AG04450 (cell line): ENCODE measurements around the gene ERVH48-1. TPM values are rescaled to one million over a fixed set of nuclear protein-coding genes. Genes with fewer than 3 reads are reported as not detected.
"Not testable (repeated sequence)": the region's sequence is repeated elsewhere in the genome, so short reads cannot be mapped to it uniquely, and the experiment has no call there.

Experiments used
- CTCF ChIA-PET: fragments of 300-600, 350-600 bp; formaldehyde crosslinking; extraction: SDS; loops from one replicate; lab custom pipeline; 2022; ENCODE audit warnings: antibody characterized with exemption, inconsistent platforms; lab: Charles Lee
- POLR2A ChIA-PET: fragments of 350-600 bp; formaldehyde crosslinking; extraction: SDS; loops from one replicate; lab custom pipeline; 2021; ENCODE audit warnings: antibody characterized with exemption, inconsistent platforms; lab: Yijun Ruan, JAX
- DNase-seq: peaks from one replicate; pipeline ENCODE4 v3.0.0-alpha.2; 2011; ENCODE audit warnings: low read depth, low spot score
- H3K27ac ChIP-seq: one replicate; pipeline ENCODE4 v1.5.1; 2012; ENCODE audit warnings: low read depth, low read length, control low read depth
- H3K27me3 ChIP-seq: one replicate; pipeline ENCODE4 v1.6.0; 2012; ENCODE audit warnings: low read length; ENCODE audit not compliant: control insufficient read depth, insufficient read depth
- H3K4me3 ChIP-seq: 2 replicates; pipeline ENCODE4 v1.5.1; 2011; ENCODE audit warnings: mild to moderate bottlenecking, low read depth, low read length, control low read depth
- H3K9me3 ChIP-seq: 2 replicates; pipeline ENCODE4 v1.5.1; 2012; ENCODE audit warnings: low read length; ENCODE audit not compliant: control insufficient read depth, insufficient read depth
- CTCF ChIP-seq: IDR thresholded peaks from 2 replicates; pipeline ENCODE4 v1.5.1; 2011; ENCODE audit warnings: low read depth, low read length, control low read depth, inconsistent platforms
- polyA plus RNA-seq: library from polyadenylated mRNA; depleted of rRNA; stranded (reverse); fragments of >200 nt; gene quantifications from 2 replicates; pipeline ENCODE4 v1.2.3, GENCODE V29; 2011

ERVH48-1 gene
- polyA plus RNA-seq, 1 experiment, result not detected

- TF ChIP-seq CTCF, result no peak
- Histone ChIP-seq H3K27ac (no peak overlapping the region), H3K4me3 (no peak overlapping the region), H3K27me3 (no peaks in the 10 kb centered on the region), H3K9me3 (no peaks in the 10 kb centered on the region)
- no peak for DNase-seq
- ChIA-PET CTCF (no interaction called here), POLR2A (no interaction called here)
Observed at GRCh38 chr21:42913476-42913875, 12.0 kb downstream of the ERVH48-1 start.

- H3K27me3 ChIP-seq, H3K4me3 ChIP-seq, H3K9me3 ChIP-seq, DNase-seq, CTCF ChIA-PET, POLR2A ChIA-PET, H3K27ac ChIP-seq: not testable (repeated sequence)
Observed at GRCh38 chr21:42911920-42912319, 13.5 kb downstream of the ERVH48-1 start.

- H3K27ac ChIP-seq, H3K27me3 ChIP-seq, POLR2A ChIA-PET, CTCF ChIA-PET, H3K9me3 ChIP-seq, H3K4me3 ChIP-seq, DNase-seq: not testable (repeated sequence)
Observed at GRCh38 chr21:42908484-42908883, 16.9 kb downstream of the ERVH48-1 start.

- H3K27me3 ChIP-seq, result no peaks in the 10 kb centered on the region
- H3K4me3 ChIP-seq, result no peak overlapping the region
- no peak for TF ChIP-seq CTCF
- ChIA-PET POLR2A (no interaction called here), CTCF (no interaction called here)
- no peak overlapping the region for H3K27ac ChIP-seq
- no peak for DNase-seq
- no peaks in the 10 kb centered on the region for H3K9me3 ChIP-seq
Observed at GRCh38 chr21:42906233-42906632, 19.2 kb downstream of the ERVH48-1 start.

- no peak for TF ChIP-seq CTCF
- Histone ChIP-seq H3K27ac (no peak overlapping the region), H3K27me3 (no peaks in the 10 kb centered on the region), H3K9me3 (no peaks in the 10 kb centered on the region), H3K4me3 (no peak overlapping the region)
- ChIA-PET POLR2A (no interaction called here), CTCF (no interaction called here)
- DNase-seq, result no peak
Observed at GRCh38 chr21:42905195-42905594, 20.2 kb downstream of the ERVH48-1 start.

GRCh38 chr21:42903817-42904216 lies 21.6 kb downstream of the ERVH48-1 start:
- no peaks in the 10 kb centered on the region for H3K9me3 ChIP-seq
- no peak for DNase-seq
- no peaks in the 10 kb centered on the region for H3K27me3 ChIP-seq
- no peak overlapping the region for H3K4me3 ChIP-seq
- CTCF ChIA-PET, result no interaction called here
- no peak overlapping the region for H3K27ac ChIP-seq
- POLR2A ChIA-PET, result no interaction called here
- TF ChIP-seq CTCF, result no peak
